Activated CD4-positive, CD25-positive, alpha-beta regulatory T cell treated with anti-CD3 and anti-CD28 coated beads, Interleukin-2, amount 50 U/mL, for 16 hours (primary cell): Measurements from ENCODE around the gene GRK6.
A peak's percentile ranks its signal among the peaks of the same experiment; 100 is the strongest.
"Not testable (repeated sequence)": the region's sequence is repeated elsewhere in the genome, so short reads cannot be mapped to it uniquely, and the experiment has no call there.

Source experiments
- DNase-seq: peaks from one replicate; pipeline ENCODE4 v3.0.0-alpha.2; 2020; ENCODE audit warnings: low read depth, low spot score

GRK6 gene

DNA sequence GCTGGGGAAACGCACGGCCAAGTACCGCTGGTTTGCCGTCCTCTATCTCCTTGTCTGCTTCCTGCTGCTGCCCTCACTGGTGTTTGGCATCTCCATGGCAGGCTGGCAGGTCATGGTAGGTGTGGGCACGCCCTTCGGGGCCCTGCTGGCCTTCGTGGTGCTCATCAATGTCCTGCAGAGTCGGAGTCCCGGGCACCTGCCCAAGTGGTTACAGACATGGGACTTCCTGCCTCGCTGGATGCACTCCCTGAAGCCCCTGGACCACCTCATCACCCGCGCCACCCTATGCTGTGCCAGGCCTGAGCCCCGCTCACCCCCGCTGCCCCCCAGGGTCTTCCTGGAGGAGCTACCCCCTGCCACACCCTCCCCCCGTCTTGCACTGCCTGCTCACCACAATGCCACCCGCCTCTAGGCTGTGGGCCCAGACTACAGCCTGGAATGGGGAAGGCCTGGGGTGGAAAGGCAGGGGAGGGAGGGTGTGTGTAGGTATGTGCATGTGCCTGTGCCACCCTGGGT is 28.5 kb upstream of the GRK6 start:
- no peak for DNase-seq

DNA sequence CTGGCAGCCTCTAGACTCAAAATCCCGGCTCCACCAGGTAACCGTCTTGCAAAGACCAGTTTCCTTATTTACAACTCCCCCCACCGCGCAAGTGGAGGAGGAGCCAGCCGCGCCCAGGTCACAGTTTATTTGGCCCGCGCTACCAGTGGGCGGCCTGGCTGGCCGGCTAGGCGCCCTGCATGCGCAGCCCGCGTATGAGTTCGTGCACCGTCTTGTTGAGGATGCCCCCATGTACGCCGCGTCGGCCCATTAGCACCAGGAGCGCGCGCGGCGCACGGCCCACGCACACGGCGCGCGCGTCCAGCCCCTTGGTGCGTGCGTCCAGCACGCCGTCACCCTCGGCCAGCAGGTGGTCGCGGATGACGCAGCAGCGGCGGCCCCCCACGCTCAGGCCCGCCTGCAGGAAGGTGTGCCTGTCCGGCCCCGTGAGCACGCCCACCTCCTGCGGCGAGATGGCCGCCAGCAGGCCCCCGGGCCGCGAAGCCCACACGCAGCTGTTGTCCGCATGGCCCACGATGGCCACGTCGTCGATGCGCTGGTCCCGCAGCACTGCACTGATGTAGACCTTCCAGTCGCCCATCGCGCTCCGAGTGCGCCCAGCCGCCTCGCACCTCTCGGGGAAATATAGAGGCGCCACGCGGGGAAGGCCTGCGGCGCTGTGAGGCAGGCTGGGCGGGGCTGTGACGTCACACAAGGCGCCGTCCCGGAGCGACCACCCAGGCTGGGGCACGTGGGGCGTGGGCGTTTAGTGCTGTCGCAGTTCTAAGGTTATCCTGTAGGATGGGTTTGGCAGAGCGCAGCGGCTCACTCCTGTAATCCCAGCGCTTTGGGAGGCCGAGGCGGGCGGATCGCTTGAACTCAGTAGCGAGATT is 26.2 kb upstream of the GRK6 start, which contains the start of gene PFN3:
PFN3 (minus strand) TSS at position 665 of the 872 bp plus-strand sequence; CDS start at position 580, 85 bp downstream.
- no peak for DNase-seq

DNA sequence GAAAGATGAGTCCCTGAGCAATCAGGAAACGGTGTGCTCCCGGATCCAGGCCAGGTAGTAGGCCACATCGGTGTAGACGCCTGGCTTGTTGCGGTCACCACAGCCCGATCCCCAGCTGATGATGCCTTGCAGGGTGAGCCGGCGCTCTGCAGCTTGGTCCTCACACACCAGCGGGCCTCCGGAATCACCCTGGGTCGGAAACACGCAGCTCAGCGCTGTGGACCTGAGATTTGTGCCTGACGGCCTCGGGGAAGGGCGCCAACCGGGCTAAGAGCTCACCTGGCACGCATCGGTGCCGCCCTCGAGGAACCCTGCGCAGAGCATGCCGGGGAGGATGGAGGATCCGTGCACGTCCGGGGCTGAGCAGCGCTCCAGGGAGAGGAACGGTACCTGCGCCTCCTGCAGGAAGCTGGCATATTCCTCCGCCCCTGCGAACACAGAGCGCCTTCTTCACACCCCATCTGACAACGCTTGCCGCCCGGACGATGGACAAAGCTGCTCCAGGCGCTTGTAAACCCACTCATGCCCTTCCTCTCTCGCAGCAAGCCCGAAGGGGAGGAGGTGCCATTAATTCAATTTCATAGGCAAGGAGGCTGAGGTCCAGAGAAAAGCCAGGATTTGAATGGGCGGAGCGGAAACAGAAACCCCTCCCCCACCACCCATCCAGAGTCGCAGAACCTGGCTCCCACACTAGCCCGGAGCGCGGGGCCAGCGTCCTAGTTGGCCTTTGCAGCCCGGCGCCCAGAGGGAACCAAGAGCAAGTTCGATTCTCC is 24.0 kb upstream of the GRK6 start:
- no peak for DNase-seq

DNA sequence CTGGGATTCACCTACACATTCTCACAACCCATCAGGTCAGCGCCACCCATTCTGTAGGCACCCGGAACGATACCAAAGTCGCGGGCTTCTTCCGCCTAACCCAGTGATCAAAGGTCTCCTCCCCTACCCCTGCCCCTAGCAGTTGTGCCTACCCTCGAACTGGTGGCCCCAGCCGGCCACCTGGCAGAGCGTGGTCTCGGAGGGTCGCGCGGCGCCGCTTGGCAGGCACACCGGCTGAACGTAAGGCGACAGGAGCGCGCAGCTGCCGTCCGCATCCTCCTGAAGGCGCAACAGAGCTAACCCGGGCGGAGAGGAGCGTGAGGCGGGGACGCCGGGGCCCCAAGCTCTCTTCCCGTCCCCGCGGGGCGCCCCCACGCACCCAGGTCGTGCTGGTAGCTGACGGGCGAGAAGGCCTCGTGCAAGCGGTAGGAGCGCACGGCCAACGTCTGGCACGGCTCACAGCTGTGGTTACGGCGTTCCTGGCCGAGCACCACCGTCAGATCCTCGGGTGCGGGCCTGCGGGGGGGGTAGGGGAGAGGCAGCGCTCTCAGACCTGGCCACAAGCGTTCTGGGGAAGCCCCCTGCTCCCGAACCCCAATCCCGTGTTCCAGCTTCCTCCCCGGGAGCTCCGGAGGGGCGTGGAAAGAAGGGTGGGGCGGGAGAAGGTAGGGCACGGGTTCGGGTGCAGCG is 23.2 kb upstream of the GRK6 start:
- DNase-seq, result no peak

DNA sequence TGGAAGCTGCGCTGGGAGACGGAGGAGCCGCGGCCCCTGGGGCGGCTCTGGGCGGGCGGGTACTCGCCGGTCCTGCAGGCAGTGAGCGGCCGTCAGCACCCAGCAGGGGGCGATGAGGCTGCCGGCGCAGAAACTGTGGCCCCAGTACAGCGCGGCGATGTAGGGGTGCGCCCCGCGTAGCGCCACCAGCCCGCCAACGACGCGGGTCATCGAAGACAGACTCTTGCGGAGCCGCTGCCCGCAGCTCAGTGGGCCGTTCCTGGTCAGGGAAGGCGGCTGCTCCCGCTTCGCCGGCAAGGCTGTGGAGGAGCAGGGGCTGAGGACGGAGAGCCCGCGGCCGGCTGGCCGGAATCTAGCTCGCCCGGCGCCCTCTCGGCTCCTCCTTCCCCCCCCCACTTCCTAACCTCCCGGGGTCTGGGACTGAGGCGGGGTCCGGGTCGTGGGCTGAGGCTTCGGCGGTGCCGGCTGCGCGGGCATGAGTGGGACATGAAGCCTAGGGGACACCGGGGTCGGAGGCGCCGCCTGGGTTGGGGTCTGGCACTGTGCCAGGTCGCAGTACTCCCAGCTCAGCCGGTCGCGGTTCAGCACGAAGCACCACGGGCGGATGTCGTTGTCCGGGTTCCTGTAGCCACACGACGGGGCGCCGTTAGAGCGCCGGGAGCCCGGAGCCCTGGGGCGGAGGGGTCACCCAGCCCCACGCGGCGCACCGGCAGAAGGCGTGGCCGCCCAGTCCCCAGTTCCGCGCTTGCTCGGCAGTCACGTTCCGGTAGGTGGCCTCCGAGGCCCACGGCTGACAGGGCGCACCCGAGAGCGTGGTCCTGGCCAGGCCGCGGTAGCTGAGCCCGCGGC is 22.5 kb upstream of the GRK6 start:
- peak; percentile 70 for DNase-seq

DNA sequence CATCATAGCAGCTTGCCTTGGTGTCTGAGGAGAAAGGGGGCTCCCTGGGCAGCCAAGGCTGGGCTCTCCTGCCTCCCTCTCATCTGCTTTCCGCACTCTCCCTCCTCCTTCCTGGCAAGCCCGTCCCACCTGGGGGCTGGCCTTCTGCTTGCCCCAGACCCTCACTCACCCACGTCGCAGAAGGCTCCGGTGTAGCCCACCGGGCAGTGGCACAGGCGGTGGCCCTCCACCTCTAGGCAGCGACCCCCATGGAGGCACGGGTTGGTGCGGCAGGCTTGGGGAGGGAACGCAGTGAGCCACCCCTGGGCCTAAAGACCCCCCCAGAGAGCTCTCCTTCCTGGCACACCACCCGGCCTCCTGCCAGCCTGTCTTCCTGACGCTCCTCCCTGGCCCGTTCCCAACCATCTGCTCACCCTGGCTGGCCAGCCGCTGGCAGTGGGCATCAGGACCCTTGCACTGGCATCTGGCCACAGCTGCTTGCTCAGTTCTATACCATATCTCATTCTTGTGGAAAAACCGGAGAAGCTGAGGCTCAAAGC is 21.8 kb upstream of the GRK6 start:
- DNase-seq, result no peak

DNA sequence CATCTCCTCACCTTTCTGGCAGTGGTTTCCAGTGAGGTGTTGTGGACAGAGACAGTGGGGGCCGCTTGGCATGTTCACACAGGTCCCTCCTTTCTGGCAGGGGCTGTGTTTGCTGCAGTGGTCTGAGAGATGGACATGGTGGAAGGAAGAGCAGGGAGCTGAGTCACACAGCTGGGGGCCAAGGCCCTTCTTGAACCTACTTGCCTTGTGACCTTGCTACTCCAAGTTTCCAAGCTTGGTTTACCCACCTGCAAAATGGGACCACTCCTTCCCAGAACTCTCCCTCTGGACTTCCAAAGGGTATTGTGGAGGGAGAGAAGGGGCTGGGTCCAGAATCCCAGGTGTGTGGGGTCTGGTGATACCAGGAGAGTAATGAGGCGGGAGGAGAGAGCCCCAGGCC is 21.2 kb upstream of the GRK6 start:
- DNase-seq, result no peak

DNA sequence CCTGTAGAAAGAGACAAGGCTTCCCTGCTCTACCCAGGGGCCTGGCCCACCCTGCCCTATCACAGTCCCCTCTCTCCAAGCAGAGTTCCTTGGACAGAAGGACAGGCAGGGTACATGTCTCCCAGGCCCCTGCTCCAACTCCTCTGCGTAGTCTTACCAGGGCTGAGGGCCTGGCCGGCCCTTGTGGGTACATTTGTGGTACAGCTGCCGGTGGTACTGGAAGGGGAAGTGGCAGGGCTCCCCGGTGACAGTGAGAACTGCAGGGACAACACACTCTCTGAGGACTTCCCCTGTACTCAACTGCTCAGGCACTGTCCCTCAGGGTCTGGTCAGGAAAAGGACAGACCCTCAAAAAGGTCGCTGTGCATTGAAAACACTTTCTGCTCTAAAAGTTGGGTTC is 20.7 kb upstream of the GRK6 start:
- DNase-seq, result no peak

DNA sequence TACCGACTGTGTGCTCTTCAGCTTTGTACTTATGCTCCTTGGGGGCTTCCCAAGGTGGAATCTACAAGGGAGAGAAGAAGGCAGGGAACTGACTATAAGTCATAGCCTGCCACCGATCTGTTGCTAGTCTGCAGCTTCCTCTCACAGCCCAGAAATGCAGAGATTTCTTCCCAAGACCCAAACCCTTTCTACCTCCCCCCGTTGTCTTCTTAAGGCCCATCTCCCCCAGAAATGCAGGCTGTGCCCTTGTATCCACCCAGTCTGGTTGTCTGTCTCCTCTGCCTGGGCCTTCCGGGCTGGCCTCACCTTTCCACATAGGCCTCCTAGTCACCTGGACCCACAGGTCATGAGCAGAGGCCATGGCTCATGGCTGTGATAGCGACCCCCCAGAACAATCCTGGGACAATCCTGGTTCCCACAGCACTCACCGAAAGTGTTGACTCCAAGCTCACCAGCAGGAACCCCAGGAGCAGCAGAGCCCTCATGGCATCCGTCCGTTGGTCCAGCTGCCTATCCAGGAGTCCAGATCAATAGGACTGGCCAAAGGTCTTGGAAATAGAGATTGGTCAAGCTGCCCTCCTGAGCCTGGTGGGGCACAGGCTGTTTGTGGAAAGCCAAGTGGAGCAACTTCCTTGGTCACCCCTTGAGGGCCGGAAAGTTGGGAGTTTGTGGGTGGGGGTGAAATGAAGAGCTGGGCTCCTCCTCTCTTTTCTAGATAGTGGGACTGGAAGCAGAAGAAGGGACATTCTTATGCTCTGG is 17.3 kb upstream of the GRK6 start, which contains the start of gene F12:
F12 (minus strand) TSS at position 522 of the 759 bp plus-strand sequence; CDS start at position 485, 37 bp downstream.
- DNase-seq, result no peak

DNA sequence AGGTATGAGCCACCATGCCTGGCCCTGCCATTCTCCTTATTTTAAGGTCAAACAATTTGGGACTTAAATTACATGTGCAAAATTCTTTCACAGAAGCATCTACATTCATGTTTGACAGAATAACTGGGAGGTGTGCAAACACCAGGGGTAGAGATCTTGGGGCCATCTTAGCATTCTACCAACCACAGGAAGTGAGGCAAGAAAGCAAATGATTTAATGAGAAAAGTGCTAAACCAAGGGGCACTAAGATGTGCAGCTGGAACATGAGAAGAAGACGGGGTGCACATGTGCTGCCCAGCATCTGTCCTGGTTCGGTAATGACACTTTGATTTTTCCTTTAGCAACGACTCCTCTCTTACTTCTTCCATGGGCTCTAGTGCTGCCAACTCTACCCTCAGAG is 15.9 kb upstream of the GRK6 start:
- DNase-seq, result no peak

DNA sequence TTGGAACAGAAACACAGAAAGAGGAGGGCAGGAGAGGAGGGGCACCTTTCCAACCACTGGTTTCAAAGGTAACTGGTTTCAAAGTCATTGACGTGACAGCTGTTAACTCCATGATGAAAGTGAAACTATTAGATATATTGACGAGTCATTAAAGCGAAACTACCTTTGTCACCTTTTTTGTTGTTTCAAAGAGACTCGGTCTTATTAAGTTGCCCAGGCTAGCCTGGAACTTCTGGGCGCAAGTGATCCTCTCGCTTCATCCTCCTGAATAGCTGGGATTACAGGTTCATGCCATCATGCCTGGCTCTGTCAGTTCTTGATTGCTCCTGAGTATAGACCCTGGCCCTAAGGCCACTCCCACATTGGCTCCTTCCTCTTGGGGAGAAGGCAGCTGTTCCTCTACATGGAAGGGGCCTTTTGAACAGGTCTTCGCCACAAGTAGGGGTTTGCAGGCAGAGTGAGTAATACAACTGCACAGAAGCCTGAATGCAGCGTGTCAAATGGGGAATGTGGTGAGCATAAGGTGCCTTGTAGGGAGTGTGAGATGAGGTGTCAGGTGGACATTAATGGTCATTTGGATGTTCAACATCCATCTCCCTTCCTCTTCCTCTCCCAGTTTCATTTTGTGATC is 13.8 kb upstream of the GRK6 start:
- no peak for DNase-seq

DNA sequence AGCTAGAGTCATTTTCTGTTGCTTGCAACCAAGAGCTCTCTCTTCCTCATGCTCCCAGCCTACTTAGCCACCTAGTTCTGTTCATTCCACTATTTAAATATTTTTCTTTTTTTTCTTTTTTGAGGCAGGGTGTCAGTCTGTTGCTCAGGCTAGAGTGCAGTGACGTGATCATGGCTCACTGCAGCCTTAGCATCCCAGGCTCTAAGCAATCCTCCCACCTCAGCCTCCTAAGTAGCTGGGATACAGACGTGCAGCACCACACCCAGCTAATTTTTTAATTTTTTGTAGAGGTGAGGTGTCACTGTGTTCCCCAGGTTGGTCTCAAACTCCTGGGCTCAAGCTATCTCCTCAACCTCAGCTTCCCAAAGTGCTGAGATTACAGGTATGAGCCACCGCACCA is 12.0 kb upstream of the GRK6 start:
- DNase-seq, result no peak

DNA sequence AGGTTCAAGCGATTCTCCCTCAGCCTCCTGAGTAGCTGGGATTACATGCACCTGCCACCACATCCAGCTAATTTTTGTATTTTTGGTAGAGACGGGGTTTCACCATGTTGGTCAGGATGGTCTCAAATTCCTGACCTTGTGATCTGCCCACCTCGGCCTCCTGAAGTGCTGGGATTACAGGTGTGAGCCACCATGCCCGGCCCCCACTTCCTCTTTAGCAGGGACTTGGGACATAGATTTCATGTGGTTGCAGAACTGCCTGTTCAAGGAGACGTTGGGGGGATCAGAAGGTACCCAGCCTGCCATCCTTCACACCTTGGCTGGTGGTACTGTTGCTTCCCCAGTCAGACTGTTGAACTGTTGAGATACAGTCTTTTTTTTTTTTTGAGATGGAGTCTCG is 9.4 kb upstream of the GRK6 start:
- DNase-seq, result not testable (repeated sequence)

DNA sequence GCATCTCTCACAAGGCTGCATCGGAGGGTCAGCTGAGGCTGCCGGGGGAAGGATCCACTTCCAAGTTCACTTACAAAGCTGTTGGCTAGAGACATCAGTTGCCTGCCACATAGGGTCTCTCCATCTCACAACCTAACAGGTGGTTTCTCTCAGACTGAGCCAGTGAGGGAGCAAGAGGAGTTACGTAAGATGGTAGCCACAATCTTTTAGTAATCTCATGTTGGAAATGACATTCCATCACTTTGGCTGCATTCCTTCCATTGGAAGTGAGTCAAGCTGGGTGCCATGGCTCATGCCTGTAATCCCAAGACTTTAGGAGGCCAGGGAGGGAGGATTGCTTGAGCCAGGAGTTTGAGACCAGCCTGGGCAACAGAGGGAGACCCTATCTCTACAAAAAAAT is 7.4 kb upstream of the GRK6 start:
- no peak for DNase-seq

DNA sequence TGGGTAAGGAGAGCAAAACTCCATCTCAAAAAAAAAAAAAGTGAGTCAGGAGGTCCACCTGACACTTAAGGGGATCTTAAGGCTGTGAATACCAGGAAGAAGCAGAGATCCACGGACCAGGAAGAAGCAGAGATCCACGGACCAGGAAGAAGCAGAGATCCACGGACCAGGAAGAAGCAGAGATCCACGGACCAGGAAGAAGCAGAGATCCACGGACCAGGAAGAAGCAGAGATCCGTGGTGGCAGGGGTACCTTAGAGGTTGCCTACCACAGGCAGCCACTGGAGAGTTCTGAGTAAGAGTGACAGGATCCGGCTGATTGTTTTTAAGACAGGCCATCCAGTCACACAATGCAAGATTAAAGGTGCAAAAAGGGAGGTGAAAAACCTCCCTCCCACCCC is 6.0 kb upstream of the GRK6 start:
- DNase-seq, result not testable (repeated sequence)

DNA sequence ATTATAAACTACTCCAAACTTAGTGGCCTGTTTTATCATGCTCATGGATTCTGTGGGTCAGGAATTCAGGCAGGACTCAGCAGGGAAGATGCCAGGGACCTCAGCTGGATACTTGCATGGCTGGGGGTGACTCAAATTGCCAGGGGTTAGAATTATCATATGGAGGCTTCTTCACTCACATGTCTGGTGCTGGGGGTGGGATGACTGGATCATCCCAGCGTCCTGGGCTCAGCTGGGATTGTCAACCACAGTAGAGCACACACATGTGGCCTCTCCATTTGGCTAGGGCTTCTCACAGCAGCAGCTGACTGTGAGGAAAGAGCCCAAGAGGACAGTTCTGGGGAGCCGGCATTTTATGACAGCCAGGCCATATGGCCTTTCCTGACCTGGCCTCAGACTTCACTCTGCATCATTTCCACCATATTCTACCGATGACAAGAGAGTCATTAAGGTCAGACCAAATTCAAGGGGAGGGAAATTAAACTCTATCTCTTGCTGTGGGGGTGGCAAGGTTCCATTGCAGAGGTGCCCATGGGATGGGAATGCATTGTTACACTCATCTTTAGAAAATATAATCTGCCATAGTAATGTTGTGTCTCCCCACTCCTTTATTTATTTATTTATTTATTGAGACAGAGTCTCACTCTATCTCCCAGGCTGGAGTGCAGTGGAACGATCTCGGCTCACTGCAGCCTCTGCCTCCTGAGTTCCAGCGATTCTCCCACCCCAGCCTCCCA is 5.2 kb upstream of the GRK6 start:
- no peak for DNase-seq

DNA sequence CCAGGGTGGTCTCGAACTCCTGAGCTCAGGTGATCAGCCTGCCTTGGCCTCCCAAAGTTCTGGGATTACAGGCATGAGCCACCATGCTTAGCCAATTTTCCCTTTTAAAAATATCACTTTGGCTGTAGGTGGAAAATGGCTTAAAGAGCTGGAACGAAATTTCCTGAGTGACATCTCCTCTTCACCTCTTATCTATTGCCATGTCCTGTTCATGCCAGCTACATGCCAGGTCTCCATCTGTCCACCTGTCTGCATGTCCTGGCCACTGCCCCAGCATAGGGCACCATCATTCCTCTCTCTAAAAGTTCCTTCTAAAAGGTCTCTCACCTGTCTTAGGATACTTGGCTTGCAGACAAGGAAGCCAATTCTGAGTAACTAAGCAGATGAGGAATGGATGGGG is 2.8 kb upstream of the GRK6 start:
- no peak for DNase-seq

DNA sequence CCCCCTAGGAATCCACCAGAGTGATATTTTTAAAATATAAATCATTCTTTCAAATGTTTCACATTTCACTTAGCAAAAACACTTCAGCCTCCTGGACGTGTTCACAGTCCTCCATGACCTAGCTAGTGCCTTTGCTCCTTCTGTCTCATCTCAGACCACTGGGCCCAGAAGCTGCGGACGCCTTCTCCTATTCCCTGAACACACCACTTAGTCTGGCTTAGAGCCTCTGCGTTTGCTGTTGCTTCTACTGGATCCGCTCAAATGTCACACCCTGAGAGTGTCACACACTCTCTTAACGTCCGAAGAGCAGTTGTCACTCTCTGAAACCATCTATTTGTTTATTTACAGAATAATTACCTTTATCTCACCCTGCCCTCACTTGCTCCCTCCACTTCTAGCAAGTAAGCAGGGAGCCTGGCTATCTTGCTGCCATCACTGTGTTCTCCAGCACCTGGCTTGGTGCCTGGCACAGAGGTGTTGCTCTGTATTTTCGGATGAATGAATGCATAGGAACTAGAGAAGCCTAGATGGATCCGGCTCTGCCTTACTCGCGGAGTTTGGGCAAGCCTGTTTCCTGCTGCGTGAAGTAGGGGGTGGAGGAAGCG is 1.2 kb upstream of the GRK6 start:
- DNase-seq, result no peak
